HG03575 (cell line): ENCODE data around the gene RPS17.

Experiments
- ATAC-seq: cut with Tn5 transposase; IDR thresholded peaks from one replicate; pipeline ENCODE4 v1.9.1; 2021; ENCODE audit not compliant: unreplicated experiment, insufficient number of reproducible peaks, low FRiP score; ENCODE audit errors: extremely low read depth

RPS17 gene

GRCh38 chr15:82540055-82540983 is at the start of gene RPS17:
RPS17 (minus strand) TSS chr15:82540457; CDS start chr15:82540428, 29 bp downstream.
- ATAC-seq = peak; percentile 54

- no peak for ATAC-seq
Measured at GRCh38 chr15:82587805-82588204, 47.5 kb upstream of the RPS17 start.

GRCh38 chr15:82585072-82585471 is 44.8 kb upstream of the RPS17 start:
- ATAC-seq = no peak

- ATAC-seq = no peak
Measured at GRCh38 chr15:82580713-82581112, 40.5 kb upstream of the RPS17 start.

- no peak for ATAC-seq
Measured at GRCh38 chr15:82575335-82575734, 35.1 kb upstream of the RPS17 start.

- ATAC-seq = no peak
Measured at GRCh38 chr15:82572986-82573385, 32.7 kb upstream of the RPS17 start.

- ATAC-seq = no peak
Measured at GRCh38 chr15:82572311-82572710, 32.1 kb upstream of the RPS17 start.

GRCh38 chr15:82571722-82572222 is 31.5 kb upstream of the RPS17 start:
- ATAC-seq = no peak

- no peak for ATAC-seq
Measured at GRCh38 chr15:82570721-82571508, 30.7 kb upstream of the RPS17 start.

- no peak for ATAC-seq
Measured at GRCh38 chr15:82569834-82570233, 29.6 kb upstream of the RPS17 start.

GRCh38 chr15:82568986-82569385 is 28.7 kb upstream of the RPS17 start:
- ATAC-seq = no peak

- ATAC-seq = no peak
Measured at GRCh38 chr15:82567661-82568060, 27.4 kb upstream of the RPS17 start.

GRCh38 chr15:82566690-82567089 is 26.4 kb upstream of the RPS17 start:
- ATAC-seq = no peak

GRCh38 chr15:82558502-82558901 is 18.2 kb upstream of the RPS17 start:
- ATAC-seq = no peak

- ATAC-seq = no peak
Measured at GRCh38 chr15:82556315-82557035, 16.2 kb upstream of the RPS17 start.

GRCh38 chr15:82554849-82555248 is 14.6 kb upstream of the RPS17 start:
- no peak for ATAC-seq

- ATAC-seq = no peak
Measured at GRCh38 chr15:82554351-82554750, 14.1 kb upstream of the RPS17 start.

GRCh38 chr15:82553846-82554245 is 13.6 kb upstream of the RPS17 start:
- ATAC-seq = no peak

- ATAC-seq = no peak
Measured at GRCh38 chr15:82552861-82553260, 12.6 kb upstream of the RPS17 start.
